NCI-H2196 (cell line): Measurements from ENCODE around the gene GALNT11.

ENCODE experiments used
- DNase-seq: peaks from one replicate; lab custom pipeline; 2025; ENCODE audit not compliant: unreplicated experiment; lab: John Stamatoyannopoulos, UW

GALNT11 gene

GRCh38 chr7:152115021-152115718, 89.7 kb downstream of the GALNT11 start:
- no peak for DNase-seq

- no peak for DNase-seq
Measured at GRCh38 chr7:152117356-152117755, 91.9 kb downstream of the GALNT11 start.

- no peak for DNase-seq
Measured at GRCh38 chr7:152120210-152120609, 94.7 kb downstream of the GALNT11 start.

- DNase-seq: no peak
Measured at GRCh38 chr7:152120776-152121175, 95.3 kb downstream of the GALNT11 start.

- DNase-seq: no peak
Measured at GRCh38 chr7:152121432-152121831, 96.0 kb downstream of the GALNT11 start.

- DNase-seq: no peak
Measured at GRCh38 chr7:152122540-152122939, 97.1 kb downstream of the GALNT11 start.

- DNase-seq: no peak
Measured at GRCh38 chr7:152126741-152127140, 101.3 kb downstream of the GALNT11 start.

- no peak for DNase-seq
Measured at GRCh38 chr7:152127229-152127628, 101.8 kb downstream of the GALNT11 start.

GRCh38 chr7:152128252-152128651, 102.8 kb downstream of the GALNT11 start:
- DNase-seq: no peak

- no peak for DNase-seq
Measured at GRCh38 chr7:152128741-152129461, 103.4 kb downstream of the GALNT11 start.

GRCh38 chr7:152129682-152130081, 104.2 kb downstream of the GALNT11 start:
- no peak for DNase-seq

- no peak for DNase-seq
Measured at GRCh38 chr7:152130658-152131590, 105.5 kb downstream of the GALNT11 start.

GRCh38 chr7:152131981-152132494, 106.6 kb downstream of the GALNT11 start:
- no peak for DNase-seq

- no peak for DNase-seq
Measured at GRCh38 chr7:152132812-152133211, 107.3 kb downstream of the GALNT11 start.

- DNase-seq: no peak
Measured at GRCh38 chr7:152133804-152134203, 108.3 kb downstream of the GALNT11 start.

GRCh38 chr7:152136686-152137085, 111.2 kb downstream of the GALNT11 start:
- no peak for DNase-seq

- no peak for DNase-seq
Measured at GRCh38 chr7:152137476-152138025, 112.1 kb downstream of the GALNT11 start.

- no peak for DNase-seq
Measured at GRCh38 chr7:152140067-152140466, 114.6 kb downstream of the GALNT11 start.

GRCh38 chr7:152140560-152140959, 115.1 kb downstream of the GALNT11 start:
- no peak for DNase-seq

GRCh38 chr7:152142976-152143595, 117.6 kb downstream of the GALNT11 start:
- no peak for DNase-seq
